Adrenal gland (tissue), 5 donors: Measurements from ENCODE around the gene SEMA4A.

Experiments
- CTCF ChIP-seq, 6 experiments: fragments of 450-650 bp in 4 of 6; fragments of 200-600 bp in 2 of 6; sonication (generic) in 1 of 6; IDR thresholded peaks; 1 replicate in 5 of 6; 2 replicates in 1 of 6; pipeline versions ENCODE4 v1.5.1 to v1.8.0; 2016 to 2021; ENCODE audit warnings: antibody characterized with exemption in 6 of 6, mild to moderate bottlenecking in 2 of 6, moderate library complexity in 1 of 6
- POLR2A ChIP-seq, 2 donors: fragments of 450-650 bp; IDR thresholded peaks; one replicate each; pipeline ENCODE4 v1.6.1; 2017; ENCODE audit warnings: antibody characterized with exemption in 2 of 2, mild to moderate bottlenecking in 2 of 2, moderate library complexity in 1 of 2
- donor health status: DM: no; HTN: no; CAD: no.

GRCh38 chr1:156165083-156165482, 11.7 kb downstream of the SEMA4A start:
- TF ChIP-seq CTCF (IDR thresholded peaks at IDR 0.05): no peak
- TF ChIP-seq POLR2A (IDR thresholded peaks at IDR 0.05): no peak
